GM13977 (cell line): Measurements from ENCODE around the gene PIEZO1.

Source experiments
- DNase-seq: peaks from one replicate; pipeline ENCODE4 v3.0.0; 2012; ENCODE audit warnings: low spot score
- in situ Hi-C: fragments of 300-500 bp; cut with MboI; formaldehyde crosslinking; loops from one replicate; pipeline ENCODE4 v1.12.0; 2022; ENCODE audit warnings: low sequenced_read_pairs, low pct_unique_long_range_greater_than_20kb, mixed read lengths, inconsistent platforms; ENCODE audit not compliant: unreplicated experiment
- TF ChIP-seq, protein P1 (sequence below): IDR thresholded peaks from 2 replicates; pipeline ENCODE4 v1.5.1; 2012; ENCODE audit warnings: mild to moderate bottlenecking, control low read depth; ENCODE audit not compliant: insufficient read depth; ENCODE audit errors: extremely low read depth, missing control alignments

Gene PIEZO1

DNA sequence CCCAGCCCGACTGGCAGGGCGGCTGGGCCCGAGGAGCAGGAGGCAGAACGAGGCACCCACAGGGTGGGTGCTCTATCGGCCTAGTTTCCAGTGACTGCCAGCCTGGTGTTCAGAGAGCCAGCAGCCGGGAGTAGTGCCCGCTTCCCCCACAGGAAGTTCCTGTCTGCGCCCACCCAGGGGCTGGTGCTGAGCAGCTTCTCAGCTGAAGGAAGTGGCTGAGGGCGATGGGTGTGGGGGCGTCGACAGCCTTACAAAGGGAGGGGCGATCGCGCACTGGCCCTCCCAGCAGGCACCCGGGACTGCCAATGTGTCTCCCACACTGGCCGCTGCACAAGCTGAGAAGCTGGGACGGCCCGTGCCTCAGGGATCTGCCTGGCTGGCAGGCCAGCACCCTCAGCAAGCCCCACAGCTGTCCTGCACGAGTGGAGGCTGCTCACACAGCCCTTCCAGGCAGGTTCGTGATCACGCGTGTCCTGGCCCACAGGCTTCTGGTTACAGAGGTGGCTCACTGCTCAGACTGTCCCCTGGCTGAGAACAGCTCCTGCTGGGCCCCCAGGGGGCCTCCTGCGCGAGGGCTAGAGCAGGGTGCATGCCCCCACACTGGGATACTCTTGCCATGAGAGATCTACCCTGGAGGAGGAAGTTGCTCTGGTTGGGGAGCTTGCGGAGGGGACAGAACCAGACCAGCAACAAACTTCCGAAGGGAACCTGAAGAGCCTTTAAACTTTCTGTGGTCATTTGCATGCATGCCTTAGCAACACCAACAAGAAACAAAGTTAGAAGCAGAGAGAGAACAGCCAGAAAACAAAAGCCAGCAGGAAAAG is 81.3 kb downstream of the PIEZO1 start:
- TF ChIP-seq, protein P1, sequence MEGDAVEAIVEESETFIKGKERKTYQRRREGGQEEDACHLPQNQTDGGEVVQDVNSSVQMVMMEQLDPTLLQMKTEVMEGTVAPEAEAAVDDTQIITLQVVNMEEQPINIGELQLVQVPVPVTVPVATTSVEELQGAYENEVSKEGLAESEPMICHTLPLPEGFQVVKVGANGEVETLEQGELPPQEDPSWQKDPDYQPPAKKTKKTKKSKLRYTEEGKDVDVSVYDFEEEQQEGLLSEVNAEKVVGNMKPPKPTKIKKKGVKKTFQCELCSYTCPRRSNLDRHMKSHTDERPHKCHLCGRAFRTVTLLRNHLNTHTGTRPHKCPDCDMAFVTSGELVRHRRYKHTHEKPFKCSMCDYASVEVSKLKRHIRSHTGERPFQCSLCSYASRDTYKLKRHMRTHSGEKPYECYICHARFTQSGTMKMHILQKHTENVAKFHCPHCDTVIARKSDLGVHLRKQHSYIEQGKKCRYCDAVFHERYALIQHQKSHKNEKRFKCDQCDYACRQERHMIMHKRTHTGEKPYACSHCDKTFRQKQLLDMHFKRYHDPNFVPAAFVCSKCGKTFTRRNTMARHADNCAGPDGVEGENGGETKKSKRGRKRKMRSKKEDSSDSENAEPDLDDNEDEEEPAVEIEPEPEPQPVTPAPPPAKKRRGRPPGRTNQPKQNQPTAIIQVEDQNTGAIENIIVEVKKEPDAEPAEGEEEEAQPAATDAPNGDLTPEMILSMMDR: no peak
- in situ Hi-C loops: no loop called here
- DNase-seq: no peak

GRCh38 chr16:88702371-88703210 is 82.4 kb downstream of the PIEZO1 start:
- DNase-seq: no peak
- in situ Hi-C loops: no loop called here
- TF ChIP-seq, protein P1: no peak

GRCh38 chr16:88701581-88702370 is 83.2 kb downstream of the PIEZO1 start:
- in situ Hi-C loops: no loop called here
- no peak for DNase-seq
- TF ChIP-seq, protein P1: no peak

- in situ Hi-C loops: no loop called here
- TF ChIP-seq, protein P1: no peak
- peak; percentile 93 for DNase-seq
Observed at GRCh38 chr16:88700636-88701482, 84.2 kb downstream of the PIEZO1 start.

DNA sequence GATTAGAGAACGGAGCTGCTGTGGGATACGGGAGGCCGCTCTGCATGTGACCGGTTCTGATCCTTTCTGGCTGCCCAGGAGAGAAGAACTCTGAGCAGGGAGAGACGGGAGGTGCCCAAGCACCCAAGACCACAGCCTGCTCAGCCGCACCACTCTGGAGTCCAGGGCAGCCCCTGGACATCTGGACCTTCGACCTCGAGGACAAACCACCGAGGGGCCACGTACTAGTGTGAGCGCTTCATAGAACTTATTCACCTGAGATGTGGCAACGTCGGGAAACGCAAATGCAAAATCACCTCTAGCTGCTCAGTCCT is 84.7 kb downstream of the PIEZO1 start:
- TF ChIP-seq, protein P1: no peak
- DNase-seq: no peak

More for the DNA sequence above, 84.7 kb downstream of the PIEZO1 start:
- in situ Hi-C loops: no loop called here
